ENCODE results near the gene HSFX3.
"Not testable (repeated sequence)": the region's sequence is repeated elsewhere in the genome, so short reads cannot be mapped to it uniquely, and the experiment has no call there.

The HSFX3 gene

GRCh38 chrX:149549701-149550100 is at the start of gene HSFX3:
TSS of gene HSFX3 (minus strand) at chrX:149549924. CDS start at chrX:149549852, 72 bp downstream.
- not testable (repeated sequence) for H3K4me2 ChIP-seq (ENCODE audit: low read depth, low read length, poor library complexity, severe bottlenecking); H3F3A ChIP-seq (ENCODE audit: low read depth); H3K4me3 ChIP-seq (ENCODE audit: low read length, poor library complexity, severe bottlenecking); H3K9me3 ChIP-seq (ENCODE audit: insufficient read depth, low read depth, low read length); H4K20me1 ChIP-seq (ENCODE audit: insufficient read depth, low read length, poor library complexity, severe bottlenecking); H3K9ac ChIP-seq (ENCODE audit: low read depth, low read length, poor library complexity, severe bottlenecking); H3K27me3 ChIP-seq (ENCODE audit: insufficient read depth, low read length, poor library complexity, severe bottlenecking); H2AFZ ChIP-seq (ENCODE audit: low read length); H3K79me2 ChIP-seq (ENCODE audit: insufficient read depth, low read length); H3K9me2 ChIP-seq (replicated peaks; ENCODE audit: low read depth, low read length); H3K4me1 ChIP-seq (ENCODE audit: insufficient read depth, low read length, poor library complexity, severe bottlenecking); H3K36me3 ChIP-seq (ENCODE audit: insufficient read depth, low read length)

- not testable (repeated sequence) for H3K9me2 ChIP-seq (replicated peaks; ENCODE audit: low read depth, low read length); H3K4me1 ChIP-seq (ENCODE audit: insufficient read depth, low read length, poor library complexity, severe bottlenecking); H3F3A ChIP-seq (ENCODE audit: low read depth); H3K9me3 ChIP-seq (ENCODE audit: insufficient read depth, low read depth, low read length); H3K4me3 ChIP-seq (ENCODE audit: low read length, poor library complexity, severe bottlenecking); H4K20me1 ChIP-seq (ENCODE audit: insufficient read depth, low read length, poor library complexity, severe bottlenecking); H3K9ac ChIP-seq (ENCODE audit: low read depth, low read length, poor library complexity, severe bottlenecking); H3K4me2 ChIP-seq (ENCODE audit: low read depth, low read length, poor library complexity, severe bottlenecking); H3K27me3 ChIP-seq (ENCODE audit: insufficient read depth, low read length, poor library complexity, severe bottlenecking); H3K36me3 ChIP-seq (ENCODE audit: insufficient read depth, low read length); H3K79me2 ChIP-seq (ENCODE audit: insufficient read depth, low read length); H2AFZ ChIP-seq (ENCODE audit: low read length)
Observed at GRCh38 chrX:149598603-149599002, 48.9 kb upstream of the HSFX3 start.

- H3K27me3 ChIP-seq (ENCODE audit: insufficient read depth, low read length, poor library complexity, severe bottlenecking); H3K9ac ChIP-seq (ENCODE audit: low read depth, low read length, poor library complexity, severe bottlenecking); H3K36me3 ChIP-seq (ENCODE audit: insufficient read depth, low read length); H3K4me1 ChIP-seq (ENCODE audit: insufficient read depth, low read length, poor library complexity, severe bottlenecking); H2AFZ ChIP-seq (ENCODE audit: low read length); H4K20me1 ChIP-seq (ENCODE audit: insufficient read depth, low read length, poor library complexity, severe bottlenecking); H3F3A ChIP-seq (ENCODE audit: low read depth); H3K79me2 ChIP-seq (ENCODE audit: insufficient read depth, low read length); H3K4me2 ChIP-seq (ENCODE audit: low read depth, low read length, poor library complexity, severe bottlenecking); H3K4me3 ChIP-seq (ENCODE audit: low read length, poor library complexity, severe bottlenecking); H3K9me3 ChIP-seq (ENCODE audit: insufficient read depth, low read depth, low read length); H3K9me2 ChIP-seq (replicated peaks; ENCODE audit: low read depth, low read length): not testable (repeated sequence)
Observed at GRCh38 chrX:149595943-149596342, 46.2 kb upstream of the HSFX3 start.

GRCh38 chrX:149595214-149595613 is 45.5 kb upstream of the HSFX3 start, which contains the start of gene HSFX2:
TSS of gene HSFX2 (minus strand) at chrX:149595314. CDS start at chrX:149594700, 614 bp downstream.
- not testable (repeated sequence) for H3K79me2 ChIP-seq (ENCODE audit: insufficient read depth, low read length); H3K27me3 ChIP-seq (ENCODE audit: insufficient read depth, low read length, poor library complexity, severe bottlenecking); H2AFZ ChIP-seq (ENCODE audit: low read length); H3K4me2 ChIP-seq (ENCODE audit: low read depth, low read length, poor library complexity, severe bottlenecking); H3K4me1 ChIP-seq (ENCODE audit: insufficient read depth, low read length, poor library complexity, severe bottlenecking); H3K4me3 ChIP-seq (ENCODE audit: low read length, poor library complexity, severe bottlenecking); H3K9me2 ChIP-seq (replicated peaks; ENCODE audit: low read depth, low read length); H3K9ac ChIP-seq (ENCODE audit: low read depth, low read length, poor library complexity, severe bottlenecking); H3K9me3 ChIP-seq (ENCODE audit: insufficient read depth, low read depth, low read length); H3K36me3 ChIP-seq (ENCODE audit: insufficient read depth, low read length); H4K20me1 ChIP-seq (ENCODE audit: insufficient read depth, low read length, poor library complexity, severe bottlenecking); H3F3A ChIP-seq (ENCODE audit: low read depth)

GRCh38 chrX:149590993-149591392 is 41.3 kb upstream of the HSFX3 start:
- not testable (repeated sequence) for H3K27me3 ChIP-seq (ENCODE audit: insufficient read depth, low read length, poor library complexity, severe bottlenecking); H2AFZ ChIP-seq (ENCODE audit: low read length); H4K20me1 ChIP-seq (ENCODE audit: insufficient read depth, low read length, poor library complexity, severe bottlenecking); H3K4me1 ChIP-seq (ENCODE audit: insufficient read depth, low read length, poor library complexity, severe bottlenecking); H3F3A ChIP-seq (ENCODE audit: low read depth); H3K9me3 ChIP-seq (ENCODE audit: insufficient read depth, low read depth, low read length); H3K4me2 ChIP-seq (ENCODE audit: low read depth, low read length, poor library complexity, severe bottlenecking); H3K79me2 ChIP-seq (ENCODE audit: insufficient read depth, low read length); H3K9me2 ChIP-seq (replicated peaks; ENCODE audit: low read depth, low read length); H3K4me3 ChIP-seq (ENCODE audit: low read length, poor library complexity, severe bottlenecking); H3K9ac ChIP-seq (ENCODE audit: low read depth, low read length, poor library complexity, severe bottlenecking); H3K36me3 ChIP-seq (ENCODE audit: insufficient read depth, low read length)

- H3K4me2 ChIP-seq (ENCODE audit: low read depth, low read length, poor library complexity, severe bottlenecking); H3F3A ChIP-seq (ENCODE audit: low read depth); H3K4me3 ChIP-seq (ENCODE audit: low read length, poor library complexity, severe bottlenecking); H3K9me2 ChIP-seq (replicated peaks; ENCODE audit: low read depth, low read length); H3K36me3 ChIP-seq (ENCODE audit: insufficient read depth, low read length); H2AFZ ChIP-seq (ENCODE audit: low read length); H3K27me3 ChIP-seq (ENCODE audit: insufficient read depth, low read length, poor library complexity, severe bottlenecking); H3K9me3 ChIP-seq (ENCODE audit: insufficient read depth, low read depth, low read length); H3K79me2 ChIP-seq (ENCODE audit: insufficient read depth, low read length); H3K9ac ChIP-seq (ENCODE audit: low read depth, low read length, poor library complexity, severe bottlenecking); H3K4me1 ChIP-seq (ENCODE audit: insufficient read depth, low read length, poor library complexity, severe bottlenecking); H4K20me1 ChIP-seq (ENCODE audit: insufficient read depth, low read length, poor library complexity, severe bottlenecking): not testable (repeated sequence)
Observed at GRCh38 chrX:149587359-149587758, 37.6 kb upstream of the HSFX3 start, which contains the start of gene MAGEA9B. TSS of gene MAGEA9B (minus strand) at chrX:149587459. CDS start at chrX:149583179, 4,280 bp downstream.

GRCh38 chrX:149585631-149586030 is 35.9 kb upstream of the HSFX3 start:
- H3K9me2 ChIP-seq (replicated peaks; ENCODE audit: low read depth, low read length); H3K4me1 ChIP-seq (ENCODE audit: insufficient read depth, low read length, poor library complexity, severe bottlenecking); H3K79me2 ChIP-seq (ENCODE audit: insufficient read depth, low read length); H3F3A ChIP-seq (ENCODE audit: low read depth); H3K27me3 ChIP-seq (ENCODE audit: insufficient read depth, low read length, poor library complexity, severe bottlenecking); H3K4me3 ChIP-seq (ENCODE audit: low read length, poor library complexity, severe bottlenecking); H3K9ac ChIP-seq (ENCODE audit: low read depth, low read length, poor library complexity, severe bottlenecking); H3K9me3 ChIP-seq (ENCODE audit: insufficient read depth, low read depth, low read length); H3K4me2 ChIP-seq (ENCODE audit: low read depth, low read length, poor library complexity, severe bottlenecking); H4K20me1 ChIP-seq (ENCODE audit: insufficient read depth, low read length, poor library complexity, severe bottlenecking); H3K36me3 ChIP-seq (ENCODE audit: insufficient read depth, low read length); H2AFZ ChIP-seq (ENCODE audit: low read length): not testable (repeated sequence)

GRCh38 chrX:149573456-149573855 is 23.7 kb upstream of the HSFX3 start:
- not testable (repeated sequence) for H3K4me1 ChIP-seq (ENCODE audit: insufficient read depth, low read length, poor library complexity, severe bottlenecking); H3K4me3 ChIP-seq (ENCODE audit: low read length, poor library complexity, severe bottlenecking); H3F3A ChIP-seq (ENCODE audit: low read depth); H3K9me3 ChIP-seq (ENCODE audit: insufficient read depth, low read depth, low read length); H3K27me3 ChIP-seq (ENCODE audit: insufficient read depth, low read length, poor library complexity, severe bottlenecking); H2AFZ ChIP-seq (ENCODE audit: low read length); H3K79me2 ChIP-seq (ENCODE audit: insufficient read depth, low read length); H3K36me3 ChIP-seq (ENCODE audit: insufficient read depth, low read length); H3K9ac ChIP-seq (ENCODE audit: low read depth, low read length, poor library complexity, severe bottlenecking); H4K20me1 ChIP-seq (ENCODE audit: insufficient read depth, low read length, poor library complexity, severe bottlenecking); H3K9me2 ChIP-seq (replicated peaks; ENCODE audit: low read depth, low read length); H3K4me2 ChIP-seq (ENCODE audit: low read depth, low read length, poor library complexity, severe bottlenecking)
